Colonic mucosa (tissue), 4 donors: ENCODE results near the gene SMIM29. TPM values are rescaled to one million over a fixed set of nuclear protein-coding genes. Genes with fewer than 3 reads are reported as not detected.

Experiments used
- DNase-seq: peaks from one replicate; pipeline ENCODE4 v3.0.0-alpha.2; 2020
- H3K27ac ChIP-seq: fragments of 200-600 bp; one replicate; pipeline ENCODE4 v1.8.0; 2021
- H3K27me3 ChIP-seq: fragments of 200-600 bp; one replicate; pipeline ENCODE4 v1.8.0; 2021
- H3K36me3 ChIP-seq: fragments of 200-600 bp; one replicate; pipeline ENCODE4 v1.8.0; 2021
- H3K4me1 ChIP-seq: fragments of 200-600 bp; one replicate; pipeline ENCODE4 v1.8.0; 2021; ENCODE audit warnings: mild to moderate bottlenecking
- H3K4me3 ChIP-seq: fragments of 200-600 bp; one replicate; pipeline ENCODE4 v1.8.0; 2021
- H3K9ac ChIP-seq, 2 donors: one replicate each; pipeline ENCODE4 v1.7.0; 2013; ENCODE audit warnings: control low read depth in 2 of 2, low read depth in 2 of 2, low read length in 2 of 2
- H3K9me3 ChIP-seq: fragments of 200-600 bp; one replicate; pipeline ENCODE4 v1.8.0; 2021
- CTCF ChIP-seq: fragments of 200-600 bp; IDR thresholded peaks from one replicate; pipeline ENCODE4 v1.8.0; 2022; ENCODE audit warnings: antibody characterized with exemption, mild to moderate bottlenecking
- intact Hi-C: fragments of 100-400 bp; cut with DNase I; formaldehyde crosslinking; loops from one replicate; pipeline ENCODE4 v1.14.1; 2022
- total RNA-seq, 2 donors: library from RNA; stranded (reverse); fragmentation: NEBNext Ultra II Directional in 1 of 2; extraction: Animal tissue kit (Norgen Biotek cat#: 25700) in 1 of 2; gene quantifications; one replicate each; pipeline ENCODE4 v1.2.1, GENCODE V29; 2021
- donor health status: healthy.
- donor health status: DM: no; HTN: no; CAD: no.
- donor health status: DM: no; HTN: no; CAD: no.

Gene SMIM29
- total RNA-seq, 2 donors from 2014 or later, result 8.6 to 12.8 TPM

DNA sequence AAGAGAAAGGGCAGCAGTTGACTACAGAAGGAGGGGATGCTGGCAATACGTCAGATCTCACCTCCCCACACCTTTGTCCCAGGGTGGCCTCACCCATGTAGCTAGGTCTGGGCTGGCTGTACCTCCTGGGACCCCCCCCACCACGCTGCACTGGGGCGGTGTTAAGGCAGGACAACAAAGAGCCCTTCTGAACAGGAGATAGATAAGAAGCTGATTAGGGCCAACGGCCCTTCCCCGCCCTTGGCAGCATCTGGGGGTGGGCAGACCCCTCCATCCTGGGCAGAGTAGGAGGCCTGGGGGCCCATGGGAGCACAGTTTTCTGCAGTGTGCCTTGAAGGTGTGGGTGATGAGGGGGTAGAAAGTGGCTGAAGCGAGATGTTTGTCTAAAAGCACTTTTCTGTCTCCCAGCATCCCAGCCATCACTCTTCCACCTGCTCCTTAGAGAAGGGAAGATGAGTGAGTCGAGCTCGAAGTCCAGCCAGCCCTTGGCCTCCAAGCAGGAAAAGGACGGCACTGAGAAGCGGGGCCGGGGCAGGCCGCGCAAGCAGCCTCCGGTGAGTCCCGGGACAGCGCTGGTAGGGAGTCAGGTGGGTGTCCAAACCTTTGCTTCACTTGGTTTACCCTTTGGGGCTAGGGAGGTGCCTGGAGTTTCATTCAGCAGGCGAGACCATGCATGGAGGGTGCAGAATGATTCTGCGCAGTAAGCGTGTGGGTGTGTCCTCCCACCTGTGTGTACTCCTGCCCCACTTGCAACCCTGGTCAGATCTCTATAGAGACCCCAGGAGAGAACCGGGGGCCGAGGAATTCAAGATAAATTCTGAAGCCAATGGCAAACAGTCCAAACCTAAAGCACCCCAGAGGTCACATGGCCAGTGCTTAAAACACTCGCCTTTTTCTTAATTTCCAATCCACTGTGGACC is 8.2 kb downstream of the SMIM29 start:
- Histone ChIP-seq H3K4me1 (no peaks in the 10 kb centered on the region), H3K27ac (no peak overlapping the region), H3K4me3 (no peak overlapping the region), H3K36me3 (no peaks in the 10 kb centered on the region), H3K9ac (no peak overlapping the region), H3K9me3 (no peaks in the 10 kb centered on the region), H3K27me3 (no peaks in the 10 kb centered on the region)
- no peak for TF ChIP-seq CTCF
- intact Hi-C loops, result no loop called here
- peak; percentile 22 for DNase-seq

DNA sequence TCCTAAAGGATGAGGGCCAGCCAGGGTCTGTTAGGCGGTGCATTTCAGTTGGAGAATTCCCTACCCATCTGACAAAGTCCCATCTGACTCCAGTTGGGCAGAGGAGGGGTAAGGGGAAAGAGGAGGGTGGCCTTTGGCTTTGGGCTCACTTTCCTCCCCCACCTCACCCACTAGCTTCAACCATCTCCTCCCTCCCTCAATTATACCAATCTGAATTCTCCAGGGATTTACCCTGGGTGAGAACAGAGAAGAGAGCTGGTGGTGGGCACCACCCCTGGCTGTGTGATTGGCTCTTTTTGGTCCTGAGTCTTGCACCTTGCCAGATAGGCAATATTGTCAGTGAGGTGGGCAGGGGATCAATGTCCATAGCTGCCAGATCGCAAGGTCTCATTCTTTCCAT is 8.9 kb downstream of the SMIM29 start:
- no peak overlapping the region for H3K27ac ChIP-seq
- intact Hi-C loops, result no loop called here
- no peak for DNase-seq
- TF ChIP-seq CTCF, result no peak
- H3K27me3 ChIP-seq, result no peaks in the 10 kb centered on the region
- H3K4me3 ChIP-seq, result no peak overlapping the region
- no peaks in the 10 kb centered on the region for H3K9me3 ChIP-seq
- no peak overlapping the region for H3K9ac ChIP-seq
- H3K36me3 ChIP-seq, result no peaks in the 10 kb centered on the region
- no peaks in the 10 kb centered on the region for H3K4me1 ChIP-seq

GRCh38 chr6:34239500-34239825 is 9.3 kb downstream of the SMIM29 start:
- H3K9me3 ChIP-seq, result no peaks in the 10 kb centered on the region
- H3K9ac ChIP-seq, result no peak overlapping the region
- H3K4me3 ChIP-seq, result no peak overlapping the region
- intact Hi-C loops, result no loop called here
- TF ChIP-seq CTCF, result no peak
- no peaks in the 10 kb centered on the region for H3K36me3 ChIP-seq
- no peak overlapping the region for H3K27ac ChIP-seq
- no peaks in the 10 kb centered on the region for H3K27me3 ChIP-seq
- DNase-seq, result no peak
- H3K4me1 ChIP-seq, result no peaks in the 10 kb centered on the region

DNA sequence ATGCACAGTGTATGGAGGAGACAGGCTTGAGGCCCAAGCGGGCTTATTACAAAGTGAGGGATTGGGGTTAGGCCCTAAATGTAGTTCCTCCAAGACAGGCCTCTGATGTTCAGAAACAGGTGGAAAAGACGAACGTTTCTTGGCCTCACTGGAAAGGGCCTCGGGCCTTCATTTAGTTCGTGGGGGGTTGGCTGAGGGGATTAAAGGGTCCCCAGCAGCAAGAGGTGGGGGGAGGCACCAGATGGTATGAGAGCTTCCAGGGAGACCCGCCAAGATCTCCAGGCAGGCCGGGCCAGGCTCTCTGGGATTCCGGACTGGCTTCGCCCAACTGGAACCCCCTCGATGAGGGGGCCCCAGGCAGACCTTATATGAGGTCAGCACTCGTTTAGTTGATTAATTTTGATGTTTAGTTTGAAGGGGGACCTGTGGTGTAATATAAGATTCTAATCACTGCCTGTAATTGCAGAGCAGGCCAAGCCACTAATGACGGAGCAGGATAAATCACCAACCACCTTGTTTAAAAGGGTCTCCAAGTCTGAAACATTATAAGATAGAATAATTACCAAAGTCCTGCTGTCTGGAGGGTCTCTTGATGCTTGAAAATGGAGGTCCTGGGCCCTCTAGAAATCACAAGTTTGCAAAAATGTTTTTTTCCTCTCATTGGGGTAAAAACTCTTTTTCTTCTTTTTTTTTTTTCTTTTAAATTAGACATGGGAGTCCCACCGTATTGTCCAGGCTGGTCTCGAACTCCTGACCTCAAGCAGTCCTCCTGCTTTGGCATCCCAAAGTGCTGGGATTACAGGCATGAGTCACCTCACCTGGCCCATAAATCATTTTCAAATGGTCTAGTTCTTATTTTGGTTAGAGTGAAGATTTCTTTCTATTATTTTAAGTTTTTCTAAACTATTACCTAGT is 10.0 kb downstream of the SMIM29 start:
- Histone ChIP-seq H3K27me3 (no peaks in the 10 kb centered on the region), H3K4me3 (peak overlapping the region; percentile 77), H3K36me3 (no peaks in the 10 kb centered on the region), H3K9ac (peak overlapping the region; percentile 66 to 75), H3K4me1 (no peaks in the 10 kb centered on the region), H3K27ac (no peak overlapping the region), H3K9me3 (no peaks in the 10 kb centered on the region)
- TF ChIP-seq CTCF, result no peak
- intact Hi-C loops, result no loop called here
- peak; percentile 20 for DNase-seq

GRCh38 chr6:34237722-34238584 is 10.9 kb downstream of the SMIM29 start:
- no peak for TF ChIP-seq CTCF
- intact Hi-C loops, result no loop called here
- no peaks in the 10 kb centered on the region for H3K4me1 ChIP-seq

More at GRCh38 chr6:34237722-34238584, 10.9 kb downstream of the SMIM29 start:
- no peaks in the 10 kb centered on the region for H3K9me3 ChIP-seq
- peak; percentile 71 for DNase-seq
- H3K9ac ChIP-seq, result peak overlapping the region; percentile 66 to 75
- H3K27ac ChIP-seq, result peak overlapping the region; percentile 72
- peak overlapping the region; percentile 77 for H3K4me3 ChIP-seq
- no peaks in the 10 kb centered on the region for H3K27me3 ChIP-seq
- no peaks in the 10 kb centered on the region for H3K36me3 ChIP-seq
